ENCODE data around the gene OOEP. TPM values are rescaled to one million over a fixed set of nuclear protein-coding genes. Genes with fewer than 3 reads are reported as not detected.

Gene OOEP
- total RNA-seq, 1 experiment from 2014 or later = 1.1 TPM

DNA sequence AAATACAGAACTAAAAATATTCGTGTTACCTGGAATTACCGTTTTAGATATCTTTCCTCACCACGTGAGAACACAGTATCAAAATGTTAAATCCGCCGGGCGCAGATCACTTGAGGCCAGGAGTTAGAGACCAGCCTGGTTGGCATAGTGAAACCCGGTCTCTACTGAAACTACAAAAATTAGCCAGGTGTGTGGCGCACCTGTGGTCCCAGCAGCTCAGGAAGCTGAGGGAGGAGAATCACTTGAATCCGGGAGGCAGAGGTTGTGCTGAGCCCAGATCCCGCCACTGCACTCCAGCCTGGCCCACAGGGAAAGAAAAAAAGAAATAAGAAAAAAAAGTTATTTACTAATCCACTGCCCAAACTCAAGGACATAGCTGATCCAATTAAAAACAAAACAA lies 20.2 kb upstream of the OOEP start:
- Mint-ChIP-seq H3K27ac (no peak overlapping the region), H3K9me3 (no peaks in the 10 kb centered on the region), H3K4me1 (peaks cover 29% of the 10 kb centered on the region), H3K4me3 (peak overlapping the region; percentile 51), H3K27me3 (ENCODE audit: low read depth) (peaks cover 12% of the 10 kb centered on the region), H3K36me3 (no peaks in the 10 kb centered on the region)
- DNase-seq (ENCODE audit: low spot score) (peak; percentile 60), ATAC-seq (no peak)
- TF ChIP-seq, protein P1, sequence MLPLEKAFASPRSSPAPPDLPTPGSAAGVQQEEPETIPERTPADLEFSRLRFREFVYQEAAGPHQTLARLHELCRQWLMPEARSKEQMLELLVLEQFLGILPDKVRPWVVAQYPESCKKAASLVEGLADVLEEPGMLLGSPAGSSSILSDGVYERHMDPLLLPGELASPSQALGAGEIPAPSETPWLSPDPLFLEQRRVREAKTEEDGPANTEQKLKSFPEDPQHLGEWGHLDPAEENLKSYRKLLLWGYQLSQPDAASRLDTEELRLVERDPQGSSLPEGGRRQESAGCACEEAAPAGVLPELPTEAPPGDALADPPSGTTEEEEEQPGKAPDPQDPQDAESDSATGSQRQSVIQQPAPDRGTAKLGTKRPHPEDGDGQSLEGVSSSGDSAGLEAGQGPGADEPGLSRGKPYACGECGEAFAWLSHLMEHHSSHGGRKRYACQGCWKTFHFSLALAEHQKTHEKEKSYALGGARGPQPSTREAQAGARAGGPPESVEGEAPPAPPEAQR (CRISPR knock-in tag; IDR thresholded peaks at IDR 0.05) = no peak
- TF ChIP-seq, protein P2, sequence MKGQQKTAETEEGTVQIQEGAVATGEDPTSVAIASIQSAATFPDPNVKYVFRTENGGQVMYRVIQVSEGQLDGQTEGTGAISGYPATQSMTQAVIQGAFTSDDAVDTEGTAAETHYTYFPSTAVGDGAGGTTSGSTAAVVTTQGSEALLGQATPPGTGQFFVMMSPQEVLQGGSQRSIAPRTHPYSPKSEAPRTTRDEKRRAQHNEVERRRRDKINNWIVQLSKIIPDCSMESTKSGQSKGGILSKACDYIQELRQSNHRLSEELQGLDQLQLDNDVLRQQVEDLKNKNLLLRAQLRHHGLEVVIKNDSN (CRISPR knock-in tag; IDR thresholded peaks at IDR 0.05) = no peak
- TF ChIP-seq TEAD4 (CRISPR knock-in tag; IDR thresholded peaks at IDR 0.05) (no peak), ZNF671 (CRISPR knock-in tag; IDR thresholded peaks at IDR 0.05) (no peak), GABPB1 (CRISPR knock-in tag; IDR thresholded peaks at IDR 0.05) (no peak), ELF4 (CRISPR knock-in tag; IDR thresholded peaks at IDR 0.05; ENCODE audit: low read depth) (no peak), CREB1 (CRISPR knock-in tag; IDR thresholded peaks at IDR 0.05) (no peak), ZNF121 (CRISPR knock-in tag; IDR thresholded peaks at IDR 0.05) (no peak), OVOL2 (CRISPR knock-in tag; IDR thresholded peaks at IDR 0.05; ENCODE audit: borderline replicate concordance) (no peak)
- TF ChIP-seq, protein P3, sequence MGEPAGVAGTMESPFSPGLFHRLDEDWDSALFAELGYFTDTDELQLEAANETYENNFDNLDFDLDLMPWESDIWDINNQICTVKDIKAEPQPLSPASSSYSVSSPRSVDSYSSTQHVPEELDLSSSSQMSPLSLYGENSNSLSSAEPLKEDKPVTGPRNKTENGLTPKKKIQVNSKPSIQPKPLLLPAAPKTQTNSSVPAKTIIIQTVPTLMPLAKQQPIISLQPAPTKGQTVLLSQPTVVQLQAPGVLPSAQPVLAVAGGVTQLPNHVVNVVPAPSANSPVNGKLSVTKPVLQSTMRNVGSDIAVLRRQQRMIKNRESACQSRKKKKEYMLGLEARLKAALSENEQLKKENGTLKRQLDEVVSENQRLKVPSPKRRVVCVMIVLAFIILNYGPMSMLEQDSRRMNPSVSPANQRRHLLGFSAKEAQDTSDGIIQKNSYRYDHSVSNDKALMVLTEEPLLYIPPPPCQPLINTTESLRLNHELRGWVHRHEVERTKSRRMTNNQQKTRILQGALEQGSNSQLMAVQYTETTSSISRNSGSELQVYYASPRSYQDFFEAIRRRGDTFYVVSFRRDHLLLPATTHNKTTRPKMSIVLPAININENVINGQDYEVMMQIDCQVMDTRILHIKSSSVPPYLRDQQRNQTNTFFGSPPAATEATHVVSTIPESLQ (CRISPR knock-in tag; IDR thresholded peaks at IDR 0.05) = no peak
- TF ChIP-seq, protein P4, sequence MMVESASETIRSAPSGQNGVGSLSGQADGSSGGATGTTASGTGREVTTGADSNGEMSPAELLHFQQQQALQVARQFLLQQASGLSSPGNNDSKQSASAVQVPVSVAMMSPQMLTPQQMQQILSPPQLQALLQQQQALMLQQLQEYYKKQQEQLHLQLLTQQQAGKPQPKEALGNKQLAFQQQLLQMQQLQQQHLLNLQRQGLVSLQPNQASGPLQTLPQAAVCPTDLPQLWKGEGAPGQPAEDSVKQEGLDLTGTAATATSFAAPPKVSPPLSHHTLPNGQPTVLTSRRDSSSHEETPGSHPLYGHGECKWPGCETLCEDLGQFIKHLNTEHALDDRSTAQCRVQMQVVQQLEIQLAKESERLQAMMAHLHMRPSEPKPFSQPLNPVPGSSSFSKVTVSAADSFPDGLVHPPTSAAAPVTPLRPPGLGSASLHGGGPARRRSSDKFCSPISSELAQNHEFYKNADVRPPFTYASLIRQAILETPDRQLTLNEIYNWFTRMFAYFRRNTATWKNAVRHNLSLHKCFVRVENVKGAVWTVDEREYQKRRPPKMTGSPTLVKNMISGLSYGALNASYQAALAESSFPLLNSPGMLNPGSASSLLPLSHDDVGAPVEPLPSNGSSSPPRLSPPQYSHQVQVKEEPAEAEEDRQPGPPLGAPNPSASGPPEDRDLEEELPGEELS (CRISPR knock-in tag; IDR thresholded peaks at IDR 0.05) = no peak
- TF ChIP-seq, protein P5, sequence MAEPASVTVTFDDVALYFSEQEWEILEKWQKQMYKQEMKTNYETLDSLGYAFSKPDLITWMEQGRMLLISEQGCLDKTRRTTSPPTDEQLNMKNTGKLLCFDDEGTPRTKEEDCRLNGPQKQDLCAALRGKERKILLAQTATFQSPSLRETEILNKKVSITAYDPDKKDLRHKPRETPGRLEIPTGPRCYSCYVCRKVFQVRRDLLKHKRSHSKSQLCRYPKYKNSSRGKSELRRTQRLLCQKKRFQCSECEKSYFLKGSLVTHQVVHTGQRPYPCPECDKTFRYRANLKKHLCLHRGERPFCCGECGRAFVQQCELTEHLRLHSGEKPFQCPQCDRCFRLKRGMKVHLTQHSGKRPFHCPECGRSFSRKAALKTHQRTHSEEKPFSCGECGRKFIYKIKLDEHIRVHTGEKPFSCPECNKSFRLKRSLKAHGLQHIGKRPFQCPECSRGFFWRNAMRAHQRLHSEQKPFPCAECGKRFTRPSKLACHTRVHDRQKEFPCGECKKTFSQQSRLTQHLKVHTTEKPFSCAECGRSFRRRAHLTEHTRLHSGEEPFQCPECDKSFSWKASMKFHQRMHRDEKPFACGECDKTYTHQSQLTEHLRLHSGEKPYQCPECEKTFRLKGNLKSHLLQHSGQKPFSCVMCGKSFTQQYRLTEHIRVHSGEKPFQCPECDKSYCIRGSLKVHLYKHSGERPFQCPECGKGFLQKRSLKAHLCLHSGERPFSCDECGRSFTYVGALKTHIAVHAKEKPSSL (CRISPR knock-in tag; conservative IDR thresholded peaks at IDR 0.05) = no peak
- TF ChIP-seq, protein P6, sequence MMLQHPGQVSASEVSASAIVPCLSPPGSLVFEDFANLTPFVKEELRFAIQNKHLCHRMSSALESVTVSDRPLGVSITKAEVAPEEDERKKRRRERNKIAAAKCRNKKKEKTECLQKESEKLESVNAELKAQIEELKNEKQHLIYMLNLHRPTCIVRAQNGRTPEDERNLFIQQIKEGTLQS (CRISPR knock-in tag; conservative IDR thresholded peaks at IDR 0.05) = no peak
- CTCF ChIA-PET = interaction anchor here (0.8 to 3.3 kb wide), 7 partner anchors 62 to 228 kb away, joined by 3 to 67 read pairs (median 11); partner anchors contain the start of genes CGAS and MTO1
- POLR2A ChIA-PET = no interaction called here

DNA sequence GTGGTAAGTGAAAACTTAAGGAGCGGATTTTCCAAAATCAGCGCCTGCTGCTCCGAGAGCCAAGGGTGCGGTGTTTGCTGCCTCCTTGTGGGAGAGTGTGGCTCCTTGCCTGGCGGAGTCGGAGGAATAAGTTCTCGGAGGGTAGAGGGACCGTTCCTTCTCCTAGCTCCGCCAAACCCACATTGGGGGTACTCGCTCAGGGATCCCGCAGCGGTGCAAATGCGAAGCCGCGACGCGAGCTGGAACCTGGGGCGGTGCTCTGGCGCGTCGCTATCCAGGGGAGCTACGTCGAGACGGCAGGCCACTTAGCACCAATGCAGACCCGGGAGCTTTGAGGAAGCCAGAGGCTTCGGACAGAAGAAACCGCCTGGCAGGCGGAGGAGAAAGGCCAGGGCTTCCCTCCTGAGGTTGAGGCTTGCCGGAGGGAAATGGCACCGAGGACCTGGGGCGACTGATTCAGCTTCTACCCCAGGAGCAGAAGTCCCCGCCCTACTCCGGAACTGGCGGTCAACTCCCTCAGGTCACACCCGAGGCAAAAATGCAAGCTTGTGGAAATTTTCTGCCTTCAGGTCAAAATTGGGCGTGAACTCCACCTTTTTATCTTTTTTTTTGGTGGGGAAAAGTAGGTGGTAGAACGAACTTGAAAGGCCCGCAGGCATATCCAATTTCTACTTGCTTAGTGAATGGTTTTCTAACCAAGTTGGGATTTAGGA lies 19.3 kb upstream of the OOEP start:
- H3K27ac Mint-ChIP-seq = peak overlapping the region; percentile 60
- POLR2A ChIA-PET = interaction anchor here (0.6 to 1.3 kb wide), 10 partner anchors 12 to 264 kb away, joined by 3 to 9 read pairs (median 3); partner anchors contain the start of gene KHDC1
- TF ChIP-seq RELA (CRISPR knock-in tag; IDR thresholded peaks at IDR 0.05; ENCODE audit: borderline replicate concordance) (no peak), TEAD1 (CRISPR knock-in tag; IDR thresholded peaks at IDR 0.05) (no peak), JUN (CRISPR knock-in tag; IDR thresholded peaks at IDR 0.05) (no peak), NR1H2 (CRISPR knock-in tag; IDR thresholded peaks at IDR 0.05) (no peak), GTF2I (CRISPR knock-in tag; conservative IDR thresholded peaks at IDR 0.05) (no peak), NFYB (CRISPR knock-in tag; conservative IDR thresholded peaks at IDR 0.05; ENCODE audit: low read depth) (no peak)
- TF ChIP-seq, protein P7, sequence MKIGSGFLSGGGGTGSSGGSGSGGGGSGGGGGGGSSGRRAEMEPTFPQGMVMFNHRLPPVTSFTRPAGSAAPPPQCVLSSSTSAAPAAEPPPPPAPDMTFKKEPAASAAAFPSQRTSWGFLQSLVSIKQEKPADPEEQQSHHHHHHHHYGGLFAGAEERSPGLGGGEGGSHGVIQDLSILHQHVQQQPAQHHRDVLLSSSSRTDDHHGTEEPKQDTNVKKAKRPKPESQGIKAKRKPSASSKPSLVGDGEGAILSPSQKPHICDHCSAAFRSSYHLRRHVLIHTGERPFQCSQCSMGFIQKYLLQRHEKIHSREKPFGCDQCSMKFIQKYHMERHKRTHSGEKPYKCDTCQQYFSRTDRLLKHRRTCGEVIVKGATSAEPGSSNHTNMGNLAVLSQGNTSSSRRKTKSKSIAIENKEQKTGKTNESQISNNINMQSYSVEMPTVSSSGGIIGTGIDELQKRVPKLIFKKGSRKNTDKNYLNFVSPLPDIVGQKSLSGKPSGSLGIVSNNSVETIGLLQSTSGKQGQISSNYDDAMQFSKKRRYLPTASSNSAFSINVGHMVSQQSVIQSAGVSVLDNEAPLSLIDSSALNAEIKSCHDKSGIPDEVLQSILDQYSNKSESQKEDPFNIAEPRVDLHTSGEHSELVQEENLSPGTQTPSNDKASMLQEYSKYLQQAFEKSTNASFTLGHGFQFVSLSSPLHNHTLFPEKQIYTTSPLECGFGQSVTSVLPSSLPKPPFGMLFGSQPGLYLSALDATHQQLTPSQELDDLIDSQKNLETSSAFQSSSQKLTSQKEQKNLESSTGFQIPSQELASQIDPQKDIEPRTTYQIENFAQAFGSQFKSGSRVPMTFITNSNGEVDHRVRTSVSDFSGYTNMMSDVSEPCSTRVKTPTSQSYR (CRISPR knock-in tag; IDR thresholded peaks at IDR 0.05) = no peak
- TF ChIP-seq, protein P8, sequence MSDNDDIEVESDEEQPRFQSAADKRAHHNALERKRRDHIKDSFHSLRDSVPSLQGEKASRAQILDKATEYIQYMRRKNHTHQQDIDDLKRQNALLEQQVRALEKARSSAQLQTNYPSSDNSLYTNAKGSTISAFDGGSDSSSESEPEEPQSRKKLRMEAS (CRISPR knock-in tag; IDR thresholded peaks at IDR 0.05) = peak; percentile 61
- TF ChIP-seq, protein P9, sequence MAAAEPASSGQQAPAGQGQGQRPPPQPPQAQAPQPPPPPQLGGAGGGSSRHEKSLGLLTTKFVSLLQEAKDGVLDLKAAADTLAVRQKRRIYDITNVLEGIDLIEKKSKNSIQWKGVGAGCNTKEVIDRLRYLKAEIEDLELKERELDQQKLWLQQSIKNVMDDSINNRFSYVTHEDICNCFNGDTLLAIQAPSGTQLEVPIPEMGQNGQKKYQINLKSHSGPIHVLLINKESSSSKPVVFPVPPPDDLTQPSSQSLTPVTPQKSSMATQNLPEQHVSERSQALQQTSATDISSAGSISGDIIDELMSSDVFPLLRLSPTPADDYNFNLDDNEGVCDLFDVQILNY (CRISPR knock-in tag; IDR thresholded peaks at IDR 0.05) = peak; percentile 32; the same call in 1 of the 2 replicates

More for the DNA sequence above, 19.3 kb upstream of the OOEP start:
- peak; percentile 84 for DNase-seq (ENCODE audit: low spot score)
- Mint-ChIP-seq H3K4me3 (peak overlapping the region; percentile 72), H3K36me3 (no peaks in the 10 kb centered on the region), H3K4me1 (peaks cover 29% of the 10 kb centered on the region), H3K27me3 (ENCODE audit: low read depth) (peaks cover 12% of the 10 kb centered on the region), H3K9me3 (no peaks in the 10 kb centered on the region)
- CTCF ChIA-PET = interaction anchor here (0.6 to 3.3 kb wide), 38 partner anchors 9 to 772 kb away, joined by 3 to 67 read pairs (median 5); partner anchors contain the start of genes CGAS, MTO1, OOEP and SLC17A5
- ATAC-seq = peak; percentile 96

All from WTC11 (cell line).